Activated CD4-positive, alpha-beta T cell treated with anti-CD3 and anti-CD28 coated beads, Interleukin-2, amount 50 U/mL, for 4 hours (primary cell): ENCODE measurements around the gene KIRREL3.

Experiments used
- DNase-seq, 2 experiments: peaks; one replicate each; pipeline ENCODE4 v3.0.0-alpha.2; 2020

Gene KIRREL3

DNA sequence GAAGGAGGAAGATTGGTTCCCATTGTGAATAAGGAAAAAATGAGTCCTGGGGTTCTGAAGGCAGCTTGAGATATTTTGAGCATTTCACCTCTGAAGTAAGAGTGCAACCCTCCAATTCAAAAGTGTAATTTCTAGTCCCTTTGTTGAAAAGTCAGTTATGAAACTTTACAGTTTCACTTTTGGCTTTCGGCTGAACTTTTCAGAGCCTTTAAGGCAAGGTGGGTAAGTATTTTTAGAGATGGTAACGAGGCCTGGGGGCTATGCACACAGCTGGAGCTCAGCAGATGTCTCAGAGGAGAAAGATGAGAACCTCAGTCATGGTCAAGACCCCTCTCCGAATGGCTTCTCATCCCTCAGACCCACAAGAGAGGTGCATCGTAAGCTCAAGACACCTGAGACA lies 267.6 kb downstream of the KIRREL3 start:
- DNase-seq, result no peak

DNA sequence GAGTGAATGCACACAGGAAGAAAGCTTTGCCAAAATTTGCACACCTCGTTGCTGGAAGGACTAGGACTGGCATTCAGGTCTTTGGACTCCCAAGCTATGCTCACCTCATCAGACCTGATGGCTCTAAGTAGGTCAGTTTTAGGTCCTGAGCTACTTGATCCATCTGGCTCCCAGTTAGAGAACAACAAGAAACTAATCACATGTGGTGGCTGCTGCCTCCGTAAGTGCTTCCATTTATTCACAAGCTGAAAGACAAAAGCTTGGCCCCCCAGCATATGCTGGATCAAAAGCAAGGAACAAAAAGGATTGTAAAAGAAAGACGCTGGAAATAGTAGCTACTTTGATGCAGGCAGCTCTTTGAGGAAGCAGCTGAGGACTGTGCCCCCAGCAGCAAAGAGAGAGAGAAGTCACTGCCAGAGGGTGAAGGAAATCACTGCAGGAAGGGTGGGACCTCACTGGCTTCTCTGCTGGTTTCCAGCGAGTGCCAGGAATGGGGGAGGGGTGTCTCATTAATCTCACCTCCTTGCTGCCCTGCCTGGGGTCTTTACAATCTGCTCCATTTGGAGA lies 268.9 kb downstream of the KIRREL3 start:
- DNase-seq, result no peak

DNA sequence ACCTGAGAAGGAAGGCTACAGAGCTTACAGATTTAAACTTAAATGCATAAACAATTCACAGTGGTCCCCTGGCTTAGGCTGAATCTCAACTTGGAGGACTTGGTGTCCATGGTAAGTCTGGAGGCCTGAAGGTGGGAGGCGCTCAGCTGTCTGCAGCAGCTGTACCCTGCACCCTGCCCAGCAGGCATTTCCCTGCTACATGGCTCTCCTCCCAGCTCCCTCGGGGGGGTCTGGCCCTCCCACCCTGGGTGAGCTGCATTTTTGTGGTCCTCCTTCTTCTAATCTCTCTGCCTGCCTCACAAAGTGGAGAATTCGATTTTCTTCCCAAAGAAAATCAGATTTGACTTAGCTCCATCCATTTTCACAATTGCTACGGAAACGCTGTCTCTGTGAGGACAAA lies 273.2 kb downstream of the KIRREL3 start:
- no peak for DNase-seq

DNA sequence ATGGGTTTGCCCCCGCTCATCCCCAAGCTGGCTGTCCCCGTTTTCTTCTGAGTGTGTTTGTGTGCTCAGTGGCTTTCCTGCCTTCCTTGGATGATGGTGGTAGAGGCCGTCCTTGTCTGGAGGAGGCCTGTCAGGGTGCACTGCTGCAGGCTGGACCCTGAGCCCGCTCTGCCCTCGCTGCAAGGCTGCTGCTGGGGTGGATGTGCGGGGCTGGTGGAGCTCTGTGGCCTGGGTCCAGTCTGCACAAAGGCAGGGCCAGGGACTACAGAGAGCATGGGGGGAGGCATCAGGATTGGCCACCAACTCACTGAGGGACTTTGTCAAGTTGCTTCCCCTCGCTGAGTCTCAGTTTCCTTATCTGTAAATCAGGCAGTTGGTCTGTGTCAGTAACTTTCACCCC lies 275.0 kb downstream of the KIRREL3 start:
- DNase-seq, result no peak

DNA sequence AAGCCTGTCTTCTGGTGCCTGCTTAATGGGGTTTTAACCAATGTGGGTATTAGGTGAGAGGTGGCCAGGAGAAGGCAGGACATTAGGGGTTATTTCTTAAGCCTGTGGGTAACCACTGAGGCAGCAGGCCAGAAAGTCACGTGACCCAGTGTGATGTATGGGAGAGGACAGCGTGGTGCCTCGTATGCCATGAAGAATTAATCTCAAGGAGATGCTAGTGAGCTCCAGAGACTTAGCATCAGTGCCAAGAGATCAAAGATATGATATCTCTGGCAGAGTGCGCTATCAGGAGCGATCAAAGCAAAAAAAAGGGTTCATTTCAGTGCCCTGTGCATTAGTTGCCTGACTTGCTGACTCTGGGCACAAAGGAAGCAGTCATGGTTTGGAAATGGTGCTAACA lies 275.5 kb downstream of the KIRREL3 start:
- DNase-seq, result no peak

DNA sequence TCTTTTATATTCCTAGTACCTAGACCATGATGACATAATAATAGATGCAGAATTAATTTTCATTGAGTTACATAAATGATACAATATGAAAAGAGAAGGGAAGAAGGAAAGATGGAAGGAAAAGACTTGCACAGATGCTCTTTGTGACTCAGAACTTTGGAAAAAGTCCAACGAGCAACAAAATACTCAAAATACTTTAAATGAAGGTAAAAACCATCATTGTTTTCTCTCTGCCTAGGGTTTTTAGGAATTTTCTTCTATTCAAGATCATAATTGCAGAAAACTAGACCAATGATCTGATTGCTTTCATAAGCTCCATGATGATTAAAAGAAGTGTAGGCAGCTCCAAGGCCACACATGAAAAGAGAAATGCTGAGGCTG lies 276.9 kb downstream of the KIRREL3 start:
- DNase-seq, result no peak

DNA sequence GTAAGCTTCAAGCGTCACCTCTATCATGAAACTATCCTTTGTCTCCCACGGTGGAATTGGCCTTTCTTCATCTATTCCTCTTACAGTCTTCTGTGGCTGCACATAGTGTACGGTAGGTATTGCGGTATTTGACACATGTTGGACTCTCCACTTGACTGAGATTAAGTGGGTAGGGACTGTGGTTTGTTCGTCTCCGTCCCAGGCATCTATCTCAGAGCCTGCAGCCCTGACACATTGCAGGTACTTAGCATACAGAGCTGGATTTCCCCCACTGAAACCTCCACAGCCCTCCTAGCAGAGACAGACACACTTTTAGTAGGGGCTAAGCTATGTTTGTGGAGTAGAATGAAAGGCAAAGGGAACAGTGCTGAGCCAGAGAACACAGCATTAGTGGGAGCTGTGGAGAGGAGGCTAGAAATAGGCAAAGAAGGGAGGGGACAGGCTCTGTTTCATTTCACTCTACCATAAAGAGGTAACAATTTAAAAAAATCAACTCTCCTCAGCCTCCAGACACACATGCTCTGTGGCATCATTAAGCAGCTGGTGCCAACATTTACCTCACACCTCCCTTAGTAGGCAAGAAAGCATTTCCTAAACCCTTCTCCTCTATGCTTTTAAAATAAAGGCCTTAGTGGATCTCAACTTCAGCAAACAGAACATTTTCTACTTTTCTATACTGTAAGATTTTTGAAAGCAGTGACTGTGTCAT lies 277.5 kb downstream of the KIRREL3 start:
- no peak for DNase-seq

DNA sequence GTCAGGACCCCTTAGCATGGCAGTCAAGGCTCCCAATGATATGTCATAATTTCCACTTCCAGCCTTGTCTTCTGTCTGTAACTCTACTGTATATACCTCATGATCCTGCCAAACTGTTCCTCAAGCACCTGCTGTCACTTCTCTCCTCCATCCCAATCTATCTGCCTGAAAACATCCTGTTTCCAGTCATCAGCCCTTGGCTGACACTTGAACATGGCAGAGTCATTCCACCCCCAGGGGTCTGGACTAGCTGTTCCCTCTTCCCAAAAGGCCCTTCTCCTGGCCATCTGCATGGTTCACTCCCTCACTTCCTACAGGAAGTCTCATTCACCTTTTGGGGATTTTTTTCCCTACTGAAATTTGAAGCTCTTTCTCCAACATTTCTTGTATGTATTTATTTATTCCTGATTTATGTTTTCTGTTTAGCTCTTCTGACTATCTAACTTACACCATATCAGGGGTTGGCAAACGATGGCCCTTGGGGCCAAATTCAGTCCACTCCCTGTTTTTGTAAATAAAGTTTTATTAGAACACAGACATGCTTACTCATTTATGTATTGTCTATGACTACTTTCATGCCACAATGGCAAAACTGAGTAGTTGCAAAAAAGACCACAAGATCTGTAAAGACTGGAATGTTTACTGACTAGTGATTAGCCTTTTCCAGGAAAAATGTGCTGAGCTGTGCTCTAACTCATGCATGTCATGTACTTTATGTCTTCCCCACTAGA lies 278.4 kb downstream of the KIRREL3 start:
- DNase-seq, result no peak

DNA sequence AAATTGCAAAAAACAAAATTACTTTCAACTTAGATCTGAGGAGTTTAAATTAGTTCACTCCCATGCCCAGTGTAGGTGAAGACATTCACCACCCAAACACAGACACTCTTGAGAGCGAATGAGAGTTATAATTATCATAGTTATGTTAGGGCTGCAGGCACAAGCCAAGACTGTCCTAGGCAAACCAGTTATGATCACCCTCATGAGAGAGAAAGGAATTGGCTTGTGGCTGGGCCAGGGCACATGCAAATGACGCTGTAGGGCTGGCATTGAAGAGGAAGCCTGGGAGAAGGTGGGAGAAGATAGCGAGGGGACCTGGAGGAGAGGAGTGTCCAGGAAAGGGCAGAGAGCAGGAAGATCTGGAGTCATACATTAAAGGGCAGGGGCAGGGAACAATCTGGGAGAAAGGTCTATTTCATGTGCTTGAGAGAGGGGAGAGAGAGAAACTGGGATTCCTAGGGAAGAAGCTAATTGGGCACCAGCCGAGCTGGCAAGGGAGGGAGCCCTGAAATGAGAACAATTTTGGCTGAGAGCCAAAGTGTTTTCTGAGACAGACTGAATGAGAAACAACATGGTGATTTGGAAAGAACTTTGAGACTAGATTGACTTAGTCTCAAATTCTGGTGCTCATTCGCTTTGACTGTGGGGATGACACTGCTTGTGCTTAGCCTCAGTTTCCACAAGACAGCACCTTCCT lies 279.9 kb downstream of the KIRREL3 start:
- no peak for DNase-seq

DNA sequence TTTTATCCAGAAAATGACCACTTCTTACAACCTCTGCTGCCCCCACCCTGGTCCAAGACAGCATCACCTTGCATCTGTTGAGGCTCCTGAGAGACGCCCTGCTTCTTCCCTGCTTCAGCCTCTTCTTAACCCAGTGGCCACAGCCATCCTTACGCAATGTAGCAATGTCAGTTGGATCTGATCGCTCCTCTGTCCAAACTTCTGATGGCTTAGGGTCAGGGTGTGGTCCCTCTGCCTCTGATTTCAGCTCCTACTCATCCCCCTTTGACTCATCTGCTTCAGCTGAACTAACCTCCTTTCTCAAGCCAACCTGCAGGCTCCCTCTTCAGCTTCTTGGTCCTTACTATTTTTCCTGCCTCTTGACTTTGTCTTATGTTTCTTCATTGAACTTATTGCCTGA lies 280.8 kb downstream of the KIRREL3 start:
- DNase-seq, result no peak

DNA sequence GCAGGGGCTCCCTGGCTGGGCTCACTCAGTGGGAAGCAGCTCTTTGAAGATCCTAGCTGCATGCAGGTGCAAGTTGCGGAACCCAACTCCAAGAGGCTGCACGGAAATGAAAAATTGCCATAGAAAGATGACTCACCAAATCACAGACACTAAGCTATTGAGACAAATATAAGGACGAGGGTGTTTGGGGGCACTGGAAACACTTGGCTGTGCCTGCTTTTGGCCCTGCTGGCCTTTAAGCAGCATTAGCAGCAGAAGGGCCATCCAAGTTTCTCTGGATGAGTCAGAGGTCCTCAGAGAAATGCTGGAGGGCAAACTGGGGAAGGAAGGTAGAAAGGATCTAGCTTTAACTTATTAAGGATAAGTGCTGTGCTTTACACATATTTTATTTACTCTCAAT lies 282.3 kb downstream of the KIRREL3 start:
- DNase-seq, result no peak

DNA sequence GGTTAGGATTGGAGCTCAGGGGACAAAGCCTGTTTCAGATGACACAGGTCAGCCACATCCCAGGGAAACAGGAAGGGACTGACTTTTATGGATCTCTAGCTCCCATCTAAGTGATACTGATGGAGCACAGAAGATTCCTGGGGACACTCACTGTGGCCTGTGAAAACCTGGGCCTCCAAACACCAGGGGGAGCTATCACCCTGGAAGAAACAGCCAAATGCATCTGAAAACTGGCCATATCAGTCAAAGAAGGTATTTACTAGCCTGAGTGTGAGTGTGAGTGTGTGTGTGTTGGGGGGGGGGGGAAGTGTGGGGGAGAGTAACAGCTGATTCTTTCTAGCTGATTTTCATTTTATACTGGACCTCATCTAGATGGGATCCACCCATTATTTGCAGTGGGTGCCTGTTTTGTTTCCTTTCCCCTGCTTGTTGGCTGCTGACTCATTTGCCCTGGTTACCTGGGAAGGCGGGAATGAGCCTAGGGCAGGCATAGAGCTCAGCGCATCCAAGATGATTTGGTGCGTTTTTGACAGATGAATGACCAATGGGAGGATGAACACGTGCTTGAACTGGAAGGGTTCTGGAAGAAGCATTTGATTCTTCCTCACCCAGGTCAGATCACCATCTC lies 284.0 kb downstream of the KIRREL3 start:
- no peak for DNase-seq

DNA sequence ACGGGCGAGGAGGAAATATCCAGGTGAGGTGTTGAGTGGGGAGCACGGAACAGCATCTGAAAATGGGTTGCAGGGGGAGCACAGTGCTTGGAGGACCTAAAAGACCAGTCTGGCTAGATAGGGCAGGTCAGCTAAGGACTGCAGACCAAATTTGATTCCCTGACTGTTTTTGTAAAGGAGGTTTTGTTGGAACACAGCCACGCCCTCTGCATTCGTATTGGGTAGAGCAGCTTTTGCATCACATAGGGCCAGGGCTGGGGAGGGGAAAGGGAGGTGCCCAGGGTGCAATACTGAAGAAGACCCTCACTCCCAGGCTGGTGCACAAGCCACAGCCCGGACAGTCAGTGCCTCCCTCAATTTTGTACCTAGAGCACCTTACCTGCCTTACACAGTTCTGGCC lies 286.8 kb downstream of the KIRREL3 start:
- DNase-seq, result no peak

DNA sequence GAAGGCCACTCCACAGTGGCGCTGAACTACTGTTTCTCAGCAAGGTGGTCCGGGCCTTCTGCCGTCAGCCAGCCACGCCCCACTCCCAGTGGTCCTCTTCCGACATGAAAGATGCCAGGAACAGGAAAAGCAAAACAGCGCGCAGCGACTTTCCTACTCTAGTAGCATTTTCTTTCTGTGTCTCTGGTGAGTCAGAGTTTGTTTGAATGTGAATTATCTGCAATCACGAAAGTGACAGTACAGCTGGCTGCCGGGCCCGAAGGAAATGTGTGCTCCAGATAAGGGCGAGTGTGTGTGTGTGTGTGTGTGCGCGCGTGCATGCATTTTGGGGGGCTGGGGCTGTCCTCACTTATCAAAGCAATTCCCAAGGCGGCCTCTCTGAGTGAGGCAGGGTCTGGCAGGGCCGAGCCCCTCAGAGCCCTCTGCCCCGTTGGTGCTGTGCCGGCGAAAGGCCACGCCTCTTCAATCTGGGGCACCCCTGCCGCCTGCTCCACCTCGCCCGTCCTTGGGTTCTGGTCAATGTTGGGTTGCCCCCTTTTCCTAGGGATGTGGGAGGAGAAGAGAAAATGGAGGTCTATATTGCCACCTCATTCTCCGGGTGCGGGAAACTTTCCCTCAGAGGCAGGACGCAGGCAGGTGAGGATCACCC lies 288.5 kb downstream of the KIRREL3 start:
- no peak for DNase-seq

DNA sequence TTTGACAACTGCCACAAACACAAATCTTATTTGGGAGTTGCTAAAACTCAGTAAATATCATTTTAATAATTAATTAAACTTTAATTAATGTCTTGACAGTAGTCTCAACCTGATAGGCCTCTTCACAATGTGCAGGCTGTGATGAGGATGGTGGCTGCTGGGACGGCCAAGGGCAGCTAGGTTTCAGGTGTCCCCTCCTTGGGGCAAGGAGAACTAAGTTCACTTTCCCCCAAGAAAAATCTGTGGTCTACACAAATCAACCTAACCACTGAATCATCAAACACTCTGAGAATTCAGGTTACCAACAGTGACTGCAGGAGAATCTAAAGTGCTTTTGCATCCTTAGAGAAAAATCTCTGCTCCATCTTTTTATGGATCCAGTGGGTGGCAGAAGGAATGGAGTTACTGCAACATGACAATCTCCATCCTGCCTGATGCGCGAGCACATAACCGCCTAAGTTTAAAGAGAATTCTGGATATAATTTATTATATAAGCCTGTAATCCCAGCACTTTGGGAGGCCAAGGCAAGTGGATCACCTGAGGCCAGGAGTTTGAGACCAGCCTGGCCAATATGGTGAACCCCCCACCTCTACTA lies 289.7 kb downstream of the KIRREL3 start:
- no peak for DNase-seq

DNA sequence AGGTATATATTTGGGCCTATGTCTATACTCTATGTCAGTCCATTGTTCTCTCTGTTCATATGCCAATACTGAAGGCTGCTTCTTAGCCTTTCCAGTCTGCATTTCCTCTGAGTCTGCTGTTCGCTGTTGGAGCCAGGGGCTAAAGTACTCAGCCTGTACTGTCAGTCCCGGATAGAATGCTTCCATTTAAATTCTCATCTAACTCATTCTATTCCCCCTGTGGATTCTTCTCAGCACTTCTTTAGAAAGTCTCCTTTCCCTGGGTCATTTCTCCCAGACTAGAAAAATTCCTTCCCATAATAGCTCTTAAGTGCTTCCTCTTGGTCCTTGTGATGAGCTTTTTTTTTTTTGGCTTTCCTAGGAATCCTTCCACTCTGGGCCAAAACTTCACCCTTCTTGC lies 293.1 kb downstream of the KIRREL3 start:
- DNase-seq, result no peak

DNA sequence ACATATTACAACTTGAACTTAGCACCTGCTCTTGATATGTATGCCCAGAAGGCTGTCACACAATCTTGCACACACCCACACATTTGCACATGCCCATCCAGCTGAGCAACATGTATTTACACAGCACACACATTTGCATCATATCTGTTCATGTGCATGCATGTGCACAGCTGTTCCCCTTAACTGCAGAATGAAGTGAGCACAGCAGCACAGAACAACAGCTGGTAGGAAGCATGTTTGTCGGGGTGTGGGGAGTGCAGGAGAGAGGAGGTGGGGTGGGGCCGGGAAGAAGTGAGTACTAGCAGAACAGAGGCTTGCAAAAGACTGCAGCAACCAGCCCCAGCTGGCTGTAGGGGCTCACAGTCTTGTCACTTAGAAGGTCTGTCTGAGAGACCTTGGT lies 296.5 kb downstream of the KIRREL3 start:
- no peak for DNase-seq

DNA sequence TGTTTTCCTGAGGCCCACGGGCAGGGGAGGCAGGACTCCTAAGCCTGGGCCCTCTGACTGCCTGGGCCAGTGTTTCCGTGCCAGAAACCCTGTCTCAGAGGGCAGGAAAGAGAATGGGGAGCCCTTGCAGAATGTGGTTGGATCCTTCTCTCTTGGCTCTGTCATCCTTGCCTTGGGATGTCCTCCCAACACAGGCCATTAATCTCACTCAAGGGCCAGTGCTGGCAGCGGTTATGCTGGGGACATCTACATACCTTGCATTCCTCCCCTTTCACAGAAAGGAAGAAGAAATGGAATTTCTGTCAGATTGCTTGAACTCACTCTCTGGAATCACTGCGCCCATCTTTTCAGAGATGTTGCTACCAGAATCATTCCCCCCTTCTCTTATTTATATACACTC lies 296.9 kb downstream of the KIRREL3 start:
- DNase-seq, result no peak

DNA sequence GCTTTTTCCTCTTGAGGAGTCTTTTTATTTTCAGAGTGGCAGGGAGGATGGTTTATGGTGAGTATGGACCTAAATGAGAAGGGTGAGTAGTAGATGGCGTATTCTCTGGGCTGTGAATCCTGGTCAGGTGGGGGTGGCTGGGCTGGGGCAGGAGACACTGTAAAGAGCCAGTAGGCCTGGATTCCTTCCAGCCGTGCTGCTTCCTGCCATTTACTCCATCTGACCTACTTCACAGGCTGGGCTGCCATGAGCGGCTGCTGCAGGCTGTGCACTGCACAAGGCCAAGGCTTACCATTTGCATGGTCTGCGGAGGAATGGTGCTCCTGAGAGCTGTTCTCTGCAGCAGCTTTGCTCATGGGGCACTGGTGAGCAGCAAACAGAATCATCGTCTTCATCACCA lies 297.6 kb downstream of the KIRREL3 start:
- DNase-seq, result no peak

DNA sequence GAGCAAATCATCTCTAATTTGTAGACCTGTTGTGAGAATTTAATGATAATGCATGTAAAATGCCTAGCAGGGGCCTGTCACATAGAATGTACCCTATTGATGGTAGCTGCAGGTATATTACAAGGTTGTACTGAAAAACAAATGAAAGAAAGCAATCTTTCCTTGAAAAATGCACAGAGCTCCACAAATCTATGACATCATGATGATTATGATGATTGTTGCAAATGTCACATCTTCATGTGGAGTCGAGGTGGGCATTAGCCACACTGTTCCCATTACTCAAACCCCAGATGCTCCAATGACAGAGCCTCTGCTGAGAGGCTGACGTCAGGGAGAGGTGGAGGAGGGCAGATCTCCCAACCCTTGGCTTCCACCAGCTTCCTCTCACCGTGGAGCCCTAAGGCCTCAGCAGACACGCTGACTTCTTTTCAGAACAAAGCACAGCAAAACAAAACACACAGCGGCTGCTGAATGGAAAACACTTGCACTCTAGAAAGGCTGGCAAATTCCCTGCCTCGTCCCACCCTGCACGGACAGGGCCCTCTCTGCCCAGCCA lies 298.3 kb downstream of the KIRREL3 start:
- DNase-seq, result no peak

DNA sequence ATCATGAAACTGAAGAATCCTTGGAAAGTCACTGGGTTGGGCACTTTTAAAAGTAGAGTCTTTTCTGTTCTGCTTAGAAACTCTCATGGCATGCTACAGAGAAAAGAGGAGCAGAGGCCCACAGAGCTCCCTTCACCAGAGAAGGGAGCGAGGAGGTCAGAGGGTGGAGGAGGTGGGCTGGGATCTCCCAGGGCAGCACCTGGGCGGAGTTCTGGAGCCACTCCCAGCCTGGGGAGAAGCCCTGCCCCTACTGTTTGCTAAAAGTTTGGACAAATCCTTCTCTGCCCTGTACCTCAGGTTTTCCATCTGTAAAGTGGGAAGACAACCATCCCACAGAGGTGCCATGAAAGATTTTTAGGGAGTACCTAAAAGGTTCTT lies 299.1 kb downstream of the KIRREL3 start:
- DNase-seq, result no peak
